Fibroblast of upper back skin (primary cell): ENCODE measurements around the gene SLC13A3.
"Not testable (repeated sequence)": the region's sequence is repeated elsewhere in the genome, so short reads cannot be mapped to it uniquely, and the experiment has no call there.

ENCODE experiments used
- DNase-seq: peaks from one replicate; pipeline ENCODE4 v3.0.0-alpha.2; 2013

The SLC13A3 gene

DNA sequence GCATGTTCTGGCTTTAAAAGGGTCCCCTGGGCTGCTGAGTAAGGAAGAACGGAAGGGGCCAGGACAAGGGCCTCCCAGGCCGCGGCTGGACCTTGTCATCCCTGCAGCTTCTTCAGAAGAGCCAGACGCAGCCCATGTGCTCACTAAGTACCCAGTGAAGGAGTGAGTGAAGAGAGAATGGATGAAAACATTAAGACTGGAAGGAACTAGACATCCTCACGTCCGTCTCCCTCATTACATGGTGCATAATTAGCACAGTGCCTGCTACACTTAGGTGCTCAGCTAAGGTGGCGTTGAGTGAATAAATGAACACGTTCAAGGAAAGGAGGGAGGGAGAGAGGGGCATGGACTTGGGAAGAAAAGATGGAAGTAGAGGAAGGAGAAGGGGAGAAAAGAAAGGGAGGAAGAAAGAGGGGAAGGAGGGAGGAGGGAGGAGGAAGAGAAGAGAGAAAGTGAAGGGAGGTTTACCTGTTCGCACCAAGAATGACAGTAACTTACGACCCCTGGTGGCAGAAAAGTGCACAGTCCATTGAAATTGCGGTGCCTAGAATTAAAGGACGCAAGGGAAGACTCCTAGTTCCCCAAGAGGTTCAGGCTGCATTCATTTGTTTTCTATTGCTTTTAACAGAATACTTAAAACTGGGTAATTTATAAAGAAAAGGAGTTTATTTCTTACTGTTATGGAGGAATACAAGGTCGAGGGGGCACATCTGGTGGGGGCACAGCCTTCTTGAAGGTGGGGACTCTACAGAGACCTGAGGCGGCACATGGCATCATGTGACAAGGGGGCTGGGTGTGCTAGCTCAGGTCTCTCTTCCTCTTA lies 30.0 kb upstream of the SLC13A3 start:
- DNase-seq: peak; percentile 49

DNA sequence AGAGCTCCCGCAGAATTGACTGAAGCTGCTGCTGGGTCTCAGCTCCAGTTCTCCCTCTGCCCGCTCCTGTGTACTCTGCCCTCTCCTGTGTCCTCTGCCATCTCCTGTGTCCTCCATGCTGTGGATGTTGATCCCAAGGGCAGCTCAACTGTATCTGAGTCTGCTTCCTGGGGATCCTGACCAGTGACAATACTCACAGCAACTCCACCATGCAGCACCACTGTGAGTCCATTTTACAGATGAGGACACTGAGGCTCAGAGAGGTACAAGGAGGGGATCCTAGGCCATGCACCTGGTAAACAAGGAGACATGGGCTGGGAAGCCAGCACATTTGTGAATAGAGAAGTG lies 29.4 kb upstream of the SLC13A3 start:
- no peak for DNase-seq

DNA sequence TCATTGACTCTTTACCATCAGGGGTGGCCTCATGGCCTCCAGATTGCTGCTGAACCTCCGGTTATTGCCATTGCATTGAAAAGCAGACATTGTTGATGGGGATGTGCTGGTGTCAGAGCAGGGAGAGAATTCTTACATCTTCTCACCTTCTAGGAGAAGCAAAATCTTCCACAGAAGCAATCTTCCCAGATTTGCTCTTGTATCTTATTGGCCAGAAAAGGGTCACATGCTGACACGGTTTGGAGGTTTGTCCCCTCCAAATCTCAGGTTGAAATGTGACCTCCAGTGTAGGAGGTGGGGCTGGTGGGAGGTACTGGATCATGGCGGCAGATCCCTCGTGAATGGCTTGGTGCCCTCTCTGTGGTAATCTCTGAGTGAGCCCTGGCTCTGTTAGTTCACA lies 27.3 kb upstream of the SLC13A3 start:
- DNase-seq: no peak

DNA sequence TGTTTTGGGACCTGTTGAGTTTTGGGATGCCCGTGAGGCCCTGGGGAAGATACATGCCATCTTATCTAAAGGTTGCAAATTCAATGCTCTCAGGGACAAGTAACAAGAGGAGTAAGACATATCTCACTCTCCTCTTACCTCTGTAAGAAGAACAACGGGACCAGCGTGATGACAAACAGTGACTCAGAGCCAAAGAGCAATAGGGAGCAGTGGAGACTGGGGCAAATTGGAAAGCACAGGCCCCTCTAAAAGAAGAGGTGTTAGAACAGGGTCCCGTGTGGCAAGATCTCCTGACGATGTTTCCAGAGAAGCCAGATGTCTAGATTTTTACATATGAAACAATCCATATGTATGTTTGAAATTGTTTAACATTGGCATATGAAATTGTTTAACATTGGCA lies 26.3 kb upstream of the SLC13A3 start:
- DNase-seq: no peak

DNA sequence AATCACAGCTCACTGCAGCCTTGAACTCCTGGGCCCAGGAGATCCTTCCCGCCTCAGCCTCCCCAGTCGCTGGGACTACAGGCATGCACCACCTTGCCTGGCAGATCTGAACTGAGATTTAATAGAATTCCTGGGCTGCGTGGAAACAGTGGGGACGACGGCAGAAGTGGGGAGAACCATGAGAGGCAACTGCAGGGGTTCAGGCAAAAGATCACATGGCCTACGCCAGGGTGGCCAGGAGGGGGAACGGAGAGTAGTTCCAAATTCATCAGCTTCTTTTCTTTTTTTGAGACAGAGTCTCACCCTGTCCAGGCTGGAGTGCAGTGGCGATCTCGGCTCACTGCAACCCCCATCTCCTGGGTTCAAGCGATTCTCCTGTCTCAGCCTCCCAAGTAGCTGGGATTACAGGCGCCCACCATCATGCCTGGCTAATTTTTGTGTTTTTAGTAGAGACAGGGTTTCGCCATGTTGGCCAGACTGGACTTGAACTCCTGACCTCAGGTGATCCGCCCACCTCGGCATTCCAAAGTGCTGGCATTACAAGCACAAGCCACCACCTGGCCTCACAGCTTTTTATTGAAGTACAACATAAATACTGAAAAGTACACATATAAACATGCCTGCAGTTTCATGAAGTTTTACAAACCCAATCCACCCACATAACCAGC lies 25.5 kb upstream of the SLC13A3 start:
- not testable (repeated sequence) for DNase-seq

DNA sequence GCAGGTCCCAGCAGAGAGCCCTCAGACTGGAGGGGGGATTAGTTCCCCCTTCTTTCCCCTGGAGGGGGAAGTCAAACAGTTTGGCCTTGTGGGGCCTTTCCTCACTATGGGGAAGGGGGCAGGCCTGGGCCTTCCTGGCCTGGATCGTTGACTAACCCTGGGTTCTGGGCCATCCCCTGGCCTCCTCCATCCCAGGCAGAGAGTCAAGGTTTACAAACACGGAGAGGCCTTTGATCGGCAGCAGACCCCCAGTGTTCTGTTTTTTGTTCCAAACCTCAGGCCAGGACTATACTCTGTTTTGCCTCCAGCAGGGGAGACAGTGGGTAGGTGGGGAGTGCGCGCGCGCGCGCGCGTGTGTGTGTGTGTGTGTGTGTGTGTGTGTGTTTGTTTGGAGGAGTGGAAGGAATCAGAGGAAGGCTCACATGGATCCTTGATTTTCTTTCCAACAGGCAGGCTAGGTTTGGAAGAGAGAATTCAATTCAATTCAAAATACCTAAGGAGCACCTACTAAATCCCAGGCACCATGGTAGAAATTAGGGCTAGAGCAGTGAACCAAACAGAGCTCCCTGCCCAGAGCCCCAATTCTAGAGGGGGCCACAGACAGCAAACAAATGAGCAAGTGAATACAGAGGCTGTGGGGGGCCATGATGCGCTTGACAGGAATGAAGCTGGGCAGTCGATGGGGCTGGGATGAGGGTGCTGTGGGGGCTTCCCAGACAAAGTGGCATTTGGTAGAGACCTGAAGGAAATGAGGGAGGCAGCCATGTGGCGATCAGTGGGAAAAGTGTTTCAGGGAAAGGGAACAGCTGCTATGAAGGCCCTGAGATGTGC lies 23.2 kb upstream of the SLC13A3 start:
- no peak for DNase-seq

DNA sequence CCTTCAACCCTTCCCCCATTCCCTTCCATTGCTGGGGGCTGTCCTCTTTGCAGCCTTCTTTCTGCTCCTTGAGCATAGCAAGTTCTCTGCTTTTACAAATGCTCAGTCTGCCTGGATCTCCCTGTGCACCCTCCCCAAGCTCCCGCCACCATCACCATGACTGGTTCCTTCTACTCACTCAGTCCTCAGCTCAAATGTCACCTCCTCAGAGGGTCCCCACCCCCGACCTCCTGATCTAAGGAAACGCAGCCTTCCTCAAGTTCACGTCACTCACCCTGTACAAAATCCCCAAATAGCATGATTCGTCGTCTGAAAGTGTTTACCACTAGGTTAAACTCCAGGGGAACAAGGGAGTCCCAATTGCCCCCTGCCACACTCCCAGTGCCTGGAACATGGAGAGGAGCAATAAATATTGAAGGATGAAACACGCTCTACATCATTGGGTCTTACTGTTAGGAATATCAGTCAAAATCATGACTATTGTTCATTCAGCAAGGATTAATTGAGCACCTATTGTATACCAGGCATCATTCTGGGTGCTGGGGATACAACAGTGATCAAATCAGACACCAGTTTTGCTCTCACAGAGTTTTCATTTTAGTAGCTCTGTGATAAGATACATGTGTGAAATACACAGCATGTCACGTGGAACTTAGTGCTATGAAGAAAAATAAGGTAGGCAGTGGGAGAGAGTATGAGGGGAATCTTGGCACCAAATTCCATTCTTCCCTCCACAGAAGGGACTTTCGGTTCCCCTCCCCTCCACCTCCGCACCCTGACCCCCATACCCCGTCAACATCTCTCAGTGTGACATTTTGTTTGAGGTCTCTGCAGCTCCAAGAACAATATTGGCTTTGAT lies 22.4 kb upstream of the SLC13A3 start:
- no peak for DNase-seq

DNA sequence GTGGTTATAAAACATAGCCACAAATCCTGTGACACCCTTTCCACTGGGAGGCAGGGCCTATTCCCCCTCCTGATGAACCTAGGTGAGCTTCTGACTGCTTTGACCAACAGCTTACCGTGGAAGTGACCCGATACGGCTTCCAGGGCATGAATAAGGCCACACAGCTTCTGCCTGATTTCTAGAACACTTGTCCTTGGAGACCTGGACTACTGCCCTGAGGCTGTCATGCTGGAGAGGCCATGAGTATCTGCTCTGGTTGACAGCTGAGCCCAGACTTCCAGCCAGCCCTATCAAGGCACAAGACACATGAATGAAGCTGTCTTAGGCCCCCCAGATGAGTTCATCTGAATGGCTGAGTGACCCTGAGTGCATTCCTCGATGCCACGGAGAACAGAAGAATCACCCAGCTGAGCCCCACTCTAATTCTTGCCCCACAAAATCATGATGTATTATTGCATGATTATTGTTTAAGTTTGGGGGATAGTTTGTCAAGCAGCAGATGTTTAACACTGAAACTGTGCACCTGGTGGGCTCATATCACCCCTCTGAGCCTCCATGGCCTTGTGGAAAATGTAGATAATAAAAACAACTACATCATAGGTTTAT lies 21.4 kb upstream of the SLC13A3 start:
- DNase-seq: no peak

DNA sequence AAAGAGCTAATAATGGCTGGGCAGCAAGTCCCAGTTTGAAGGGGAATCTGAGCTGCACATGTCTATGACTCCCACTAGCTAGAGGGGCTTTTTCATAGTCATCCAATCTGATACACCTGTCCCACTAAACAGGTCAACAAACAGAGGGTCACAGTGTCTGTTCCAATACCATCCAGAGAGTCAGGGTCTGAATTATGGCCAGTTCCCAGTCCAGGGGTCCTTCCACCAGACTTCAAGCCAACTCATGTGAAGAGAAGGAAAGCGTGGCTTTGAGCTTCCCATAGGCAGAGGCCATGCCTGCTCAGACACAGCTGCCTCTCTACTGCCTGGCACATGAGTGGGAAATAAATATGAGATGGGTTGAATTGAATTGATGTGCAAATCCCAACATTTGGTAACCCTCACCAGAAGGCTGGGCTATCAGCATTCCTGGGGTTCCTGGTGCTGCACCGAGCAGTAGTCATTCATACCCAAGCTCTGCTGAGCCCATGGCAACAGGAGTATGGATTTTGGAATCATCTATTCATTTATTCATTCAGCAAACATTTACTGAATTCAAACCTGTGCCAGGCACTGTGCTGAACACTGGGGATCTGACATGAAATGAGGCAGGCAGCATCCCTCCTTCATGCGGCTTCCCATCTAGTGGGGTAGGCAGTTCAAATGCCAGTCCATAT lies 20.7 kb upstream of the SLC13A3 start:
- no peak for DNase-seq

DNA sequence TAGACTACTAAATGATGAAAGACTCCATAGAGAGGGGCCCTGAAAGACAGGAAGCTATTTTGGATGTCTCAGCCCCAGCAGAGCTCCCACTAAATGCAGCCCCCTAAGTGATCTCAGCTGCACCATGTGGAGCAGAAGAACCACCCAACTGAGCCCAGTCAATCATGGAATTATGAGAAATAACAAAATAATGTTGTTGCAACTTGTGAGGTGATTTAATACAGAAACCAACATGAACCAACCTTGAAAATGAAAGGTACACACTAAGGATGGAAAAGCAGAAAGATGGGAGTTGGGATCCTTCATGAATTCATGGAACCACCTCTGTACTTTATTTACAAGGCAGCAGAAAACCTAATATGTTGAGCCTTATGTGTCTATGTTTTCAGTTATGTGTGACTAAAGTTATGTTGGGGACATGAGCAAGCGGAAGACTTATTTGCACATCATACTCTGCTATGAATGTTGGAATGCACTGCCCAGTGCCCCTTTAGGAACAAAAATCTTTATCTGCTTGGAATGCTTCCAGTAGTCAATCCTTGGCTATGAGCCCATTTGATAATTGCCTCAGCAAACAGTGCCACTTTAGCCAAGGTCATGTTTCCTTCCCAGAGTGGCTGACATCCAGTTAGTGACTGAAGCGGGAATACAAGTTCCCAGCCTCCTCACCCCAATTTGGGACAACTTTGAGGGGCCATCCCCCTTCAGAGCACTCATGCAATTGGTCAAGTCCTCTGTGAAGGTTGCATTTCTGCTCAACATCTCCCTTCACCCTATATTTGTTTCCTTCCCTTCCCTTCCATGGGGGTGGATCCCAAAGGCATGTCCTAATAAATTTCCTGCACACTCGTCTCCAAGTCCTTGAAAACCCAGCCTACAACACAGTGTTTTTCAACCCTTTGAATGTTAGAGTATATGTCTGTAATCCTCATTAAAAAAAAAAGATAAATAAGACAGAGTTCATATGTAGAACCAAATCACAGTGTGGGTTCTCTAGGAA lies 19.6 kb upstream of the SLC13A3 start:
- DNase-seq: no peak

DNA sequence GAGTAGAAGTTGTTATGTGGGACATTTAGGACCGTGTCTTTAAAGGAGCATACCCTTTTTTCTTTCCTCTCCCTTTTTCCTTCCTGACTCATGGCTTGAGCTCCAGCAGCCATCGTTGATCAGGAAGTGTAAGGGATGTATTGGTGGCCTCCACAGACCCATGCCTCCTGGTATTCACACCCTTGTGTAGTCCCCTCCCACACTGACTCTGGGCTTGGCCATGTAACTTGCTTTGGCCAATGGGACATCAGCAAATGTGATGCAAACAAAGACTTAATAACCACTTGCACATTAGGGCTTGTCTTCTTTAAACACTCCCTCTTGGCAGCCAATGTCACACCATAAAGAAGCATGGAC lies 18.9 kb upstream of the SLC13A3 start:
- no peak for DNase-seq

DNA sequence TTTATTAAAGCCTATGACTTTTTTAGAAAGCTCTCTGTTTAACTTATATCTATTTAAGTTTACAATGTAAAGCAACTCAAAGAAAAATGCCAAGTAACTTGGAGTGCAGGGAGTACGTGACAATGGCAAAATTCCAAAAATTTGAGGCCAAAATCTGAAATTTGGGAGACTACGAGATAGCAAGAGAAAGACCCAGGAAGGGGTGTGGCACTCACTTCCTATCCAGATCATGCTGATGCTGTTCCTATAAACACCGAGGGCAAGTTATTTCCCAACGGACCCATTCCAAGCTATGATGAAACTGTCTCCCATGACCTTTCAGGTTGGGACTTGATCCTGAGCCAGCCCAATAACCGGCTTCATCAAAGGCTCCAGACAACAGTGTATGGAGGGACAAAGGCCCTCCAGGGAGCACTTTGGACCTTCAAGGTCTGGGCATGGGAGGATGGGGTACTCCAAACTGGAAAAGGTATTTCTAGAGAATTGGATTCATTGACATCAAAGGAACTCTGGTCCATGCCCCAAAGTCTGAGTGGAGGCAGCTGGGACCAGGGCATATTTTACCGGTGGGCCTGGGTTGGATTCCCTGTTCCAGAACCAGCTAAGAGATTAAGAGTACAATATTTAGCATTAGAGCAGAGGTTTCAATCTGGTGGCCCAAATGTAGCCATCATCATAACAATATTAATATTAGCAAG lies 15.7 kb upstream of the SLC13A3 start:
- DNase-seq: no peak

DNA sequence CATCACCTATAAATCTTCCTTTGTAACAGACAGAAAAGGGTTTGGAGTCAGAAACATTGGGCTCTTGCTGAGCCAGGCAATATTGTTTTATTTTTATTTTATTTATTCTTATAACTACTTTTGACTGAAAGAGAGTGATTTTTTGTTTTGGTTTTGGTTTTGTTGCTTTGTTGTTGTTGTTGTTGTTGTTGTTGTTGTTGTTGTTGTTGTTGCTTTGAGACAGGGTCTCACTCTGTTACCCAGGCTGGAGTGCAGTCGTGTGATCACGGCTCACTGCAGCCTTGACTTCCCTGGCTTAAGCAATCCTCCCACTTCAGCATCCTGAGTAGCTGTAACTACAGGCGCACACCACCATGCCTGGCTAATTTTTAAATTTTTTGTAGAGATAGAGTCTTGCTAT lies 15.0 kb upstream of the SLC13A3 start:
- no peak for DNase-seq

DNA sequence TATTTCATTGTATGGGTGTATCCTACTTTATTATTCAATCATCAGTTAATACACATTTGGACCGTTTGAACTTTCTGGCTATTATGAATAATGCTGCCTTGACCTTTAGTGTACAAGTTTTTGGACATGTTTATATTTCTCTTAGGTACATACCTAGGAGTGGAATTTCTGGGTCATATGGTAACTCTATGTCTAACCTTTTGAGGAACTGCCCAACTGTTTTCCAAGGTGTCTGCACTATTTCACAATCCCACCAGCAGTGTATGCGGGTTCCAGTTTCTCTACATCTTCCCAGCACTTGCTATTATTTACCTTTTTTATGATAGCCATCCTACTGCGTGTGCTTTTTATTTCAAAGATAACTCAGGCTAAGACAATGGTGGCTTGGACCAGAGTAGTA lies 14.3 kb upstream of the SLC13A3 start:
- no peak for DNase-seq

DNA sequence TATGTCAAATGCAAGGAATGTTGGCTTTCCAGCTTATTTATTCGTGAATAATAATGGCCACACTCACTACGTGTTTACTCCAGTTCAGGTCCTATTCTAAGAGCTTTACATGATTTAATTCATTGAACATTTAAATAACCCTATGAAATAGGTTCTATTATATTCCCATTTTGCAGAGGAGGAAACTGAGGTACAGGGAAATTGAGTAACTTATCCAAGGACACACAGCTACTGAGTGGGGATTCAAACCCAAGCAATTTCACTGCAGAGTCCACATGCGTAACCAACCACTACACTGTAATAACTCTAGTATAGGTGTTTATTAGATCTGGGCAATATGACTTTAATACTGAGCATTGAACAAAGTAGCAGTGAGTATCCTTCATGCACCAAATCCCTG lies 12.3 kb upstream of the SLC13A3 start:
- no peak for DNase-seq

DNA sequence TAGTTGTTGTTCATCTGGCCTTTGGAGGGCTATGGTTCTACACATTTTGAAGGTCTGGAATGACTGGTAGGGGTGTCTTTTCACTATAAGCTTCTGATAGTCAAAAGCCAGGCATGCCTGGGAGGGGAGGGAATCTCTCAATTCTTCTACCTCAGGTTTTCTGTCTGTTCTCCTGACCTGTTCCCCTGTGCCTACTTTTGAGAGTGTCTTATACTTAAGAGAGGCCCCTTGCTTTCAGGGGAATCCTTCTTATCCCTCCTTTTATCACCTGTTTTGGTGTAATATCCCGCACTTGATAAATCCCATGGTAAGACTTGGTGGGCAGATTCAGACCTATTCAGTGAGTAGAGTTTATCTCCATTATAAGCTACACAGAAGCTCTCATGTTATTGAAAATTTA lies 10.4 kb upstream of the SLC13A3 start:
- no peak for DNase-seq

DNA sequence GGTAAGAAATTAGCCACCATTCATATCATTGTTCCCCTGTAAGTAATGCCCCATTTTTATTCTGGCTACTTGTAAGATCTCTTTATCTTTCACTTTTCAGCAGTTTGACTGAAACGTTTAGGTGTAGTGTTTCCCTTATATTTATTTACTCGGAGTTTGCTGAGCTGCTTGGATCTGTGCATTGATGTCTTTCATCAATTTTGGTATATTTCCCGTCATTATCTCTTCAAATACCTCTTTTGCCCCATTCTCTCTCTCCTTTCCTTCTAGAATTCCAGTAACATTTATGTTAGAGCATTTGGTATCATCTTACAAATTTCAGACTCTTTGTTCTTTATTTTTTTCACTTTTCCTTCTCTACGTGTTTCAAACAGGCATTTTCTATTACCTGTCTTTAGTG lies 9.2 kb upstream of the SLC13A3 start:
- DNase-seq: no peak

DNA sequence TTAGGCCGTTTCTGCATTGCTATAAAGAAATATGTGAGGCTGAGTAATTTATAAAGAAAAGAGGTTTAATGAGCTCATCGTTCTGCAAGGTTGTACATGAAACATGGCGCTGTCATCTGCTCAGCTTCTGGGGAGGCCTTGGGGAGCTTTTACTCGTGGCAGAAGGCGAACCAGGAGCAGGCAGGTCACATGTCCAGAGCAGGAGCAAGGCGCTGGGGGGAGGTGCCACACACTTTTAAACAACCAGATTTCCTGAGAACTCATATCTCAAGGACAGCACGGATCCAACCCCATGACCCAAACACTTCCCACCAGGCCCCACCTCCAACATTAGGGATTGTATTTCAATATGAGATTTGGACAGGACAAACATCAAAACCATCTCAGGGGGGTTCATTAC lies 6.4 kb upstream of the SLC13A3 start:
- no peak for DNase-seq

DNA sequence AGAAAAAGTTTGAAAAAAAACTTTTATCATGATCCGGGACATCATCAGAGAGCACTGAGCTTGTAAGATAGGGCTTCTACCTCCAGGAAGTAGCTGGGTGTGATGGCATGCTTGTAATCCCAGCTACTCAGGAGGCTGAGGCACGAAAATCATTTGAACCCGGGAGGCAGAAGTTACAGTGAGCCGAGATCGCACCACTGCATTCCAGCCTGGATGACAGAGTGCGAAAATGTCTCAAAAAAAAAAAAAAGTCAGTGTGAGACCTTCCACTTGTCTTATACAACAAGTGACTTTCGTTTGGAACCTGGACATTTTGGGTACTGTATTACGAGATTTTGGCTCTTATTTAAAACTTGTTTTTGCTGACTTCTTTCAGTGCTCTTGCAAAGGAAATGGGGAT lies 5.9 kb upstream of the SLC13A3 start:
- no peak for DNase-seq

DNA sequence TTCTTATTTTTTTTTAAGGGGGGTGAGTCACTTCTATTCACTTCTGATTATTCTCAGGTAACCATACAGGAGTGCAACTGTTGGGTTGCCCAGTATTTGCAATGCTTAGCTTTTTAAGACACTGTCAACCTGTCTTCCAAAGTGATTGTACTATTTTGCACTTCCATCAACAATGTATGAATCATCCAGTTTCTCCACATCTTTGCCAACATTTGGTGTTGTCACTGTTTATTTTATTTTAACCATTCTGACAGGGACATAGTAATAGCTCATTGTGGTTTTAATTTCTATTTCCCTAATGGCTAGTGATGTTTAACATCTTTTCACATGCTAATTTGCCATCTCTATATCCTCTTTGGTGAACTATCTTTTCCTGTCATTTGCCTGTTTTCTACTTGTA lies 1.4 kb upstream of the SLC13A3 start:
- no peak for DNase-seq
